GM21737 (cell line): ENCODE measurements around the gene APLN.

ENCODE experiments used
- ATAC-seq: cut with Tn5 transposase; IDR thresholded peaks from one replicate; pipeline ENCODE4 v1.9.1; 2021; ENCODE audit warnings: mild to moderate bottlenecking, moderate library complexity; ENCODE audit not compliant: unreplicated experiment

Gene APLN

DNA sequence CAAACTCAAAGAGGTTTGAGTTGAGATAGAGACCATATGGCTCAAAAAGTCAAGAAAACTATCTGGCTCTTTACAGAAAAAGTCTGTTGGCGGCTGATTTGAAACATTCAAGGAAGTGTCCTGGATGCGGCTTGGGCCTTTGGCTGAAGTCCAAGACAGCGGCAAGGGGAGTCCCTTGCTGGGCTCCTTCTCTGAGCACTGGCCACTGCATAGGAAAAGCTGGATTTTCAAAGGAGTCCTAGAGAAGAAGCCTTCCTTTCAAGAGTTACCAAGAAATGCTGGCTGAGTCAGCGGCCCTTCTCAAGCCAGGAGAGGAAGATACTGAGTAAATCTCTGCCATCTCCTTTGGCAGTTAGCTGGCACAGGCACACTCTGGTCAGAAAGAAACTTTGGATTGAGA lies 12.1 kb downstream of the APLN start:
- no peak for ATAC-seq

DNA sequence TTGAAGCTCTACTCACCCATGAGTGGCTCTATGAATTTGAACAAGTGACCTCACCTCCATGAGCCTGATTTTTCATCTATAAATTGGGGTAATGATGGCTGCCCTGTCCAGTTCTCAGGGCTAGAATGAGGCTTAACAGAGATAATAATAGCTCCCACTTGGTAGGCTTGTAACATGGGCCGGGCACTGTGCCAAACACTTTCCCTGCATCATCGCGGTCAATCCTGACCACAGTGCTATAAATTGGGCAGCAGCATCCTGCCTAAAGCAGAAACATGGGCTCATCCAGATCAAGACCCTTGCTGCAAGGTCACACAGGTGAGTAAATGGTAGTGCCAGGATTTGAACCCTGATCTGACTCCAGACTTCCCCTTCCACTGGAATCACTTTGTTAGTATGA lies 12.8 kb downstream of the APLN start:
- no peak for ATAC-seq

DNA sequence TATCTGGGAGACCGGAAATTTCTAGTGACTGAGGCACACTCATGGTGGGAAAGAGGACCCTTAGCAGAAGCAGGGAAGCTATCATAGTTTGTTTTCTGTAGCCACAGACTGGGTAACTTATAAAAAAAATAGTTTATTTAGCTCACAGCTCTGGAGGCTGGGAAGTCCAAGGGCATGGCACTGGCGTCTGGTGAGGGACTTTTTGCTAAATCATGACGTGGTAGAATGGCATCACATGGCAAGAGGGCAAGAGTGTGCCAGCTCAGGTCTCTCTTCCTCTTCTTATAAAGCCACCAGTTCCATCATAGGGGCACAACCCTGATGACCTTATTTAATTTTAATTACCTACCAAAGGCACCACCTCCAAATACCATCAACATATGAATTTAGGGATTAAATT lies 13.3 kb downstream of the APLN start:
- ATAC-seq = no peak

DNA sequence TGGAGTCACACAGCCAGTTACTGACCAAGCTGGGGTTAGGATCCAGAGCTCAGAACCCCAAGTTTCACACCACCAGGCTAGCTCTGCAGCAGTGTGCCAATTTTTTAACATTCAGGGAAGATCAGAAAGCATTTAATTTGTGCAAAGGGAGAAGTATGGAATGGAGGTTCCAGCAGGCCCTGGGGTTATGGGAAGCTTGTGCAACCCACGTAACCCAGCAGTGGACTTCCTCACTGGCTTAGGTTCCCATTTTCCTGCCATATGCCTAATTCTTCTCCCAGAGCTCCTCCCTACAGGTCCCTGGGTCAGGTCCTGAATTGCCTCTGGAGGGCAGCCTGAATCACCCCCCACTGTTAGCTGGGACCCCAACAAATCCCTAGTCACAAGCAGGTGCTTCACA lies 14.0 kb downstream of the APLN start:
- ATAC-seq = no peak

DNA sequence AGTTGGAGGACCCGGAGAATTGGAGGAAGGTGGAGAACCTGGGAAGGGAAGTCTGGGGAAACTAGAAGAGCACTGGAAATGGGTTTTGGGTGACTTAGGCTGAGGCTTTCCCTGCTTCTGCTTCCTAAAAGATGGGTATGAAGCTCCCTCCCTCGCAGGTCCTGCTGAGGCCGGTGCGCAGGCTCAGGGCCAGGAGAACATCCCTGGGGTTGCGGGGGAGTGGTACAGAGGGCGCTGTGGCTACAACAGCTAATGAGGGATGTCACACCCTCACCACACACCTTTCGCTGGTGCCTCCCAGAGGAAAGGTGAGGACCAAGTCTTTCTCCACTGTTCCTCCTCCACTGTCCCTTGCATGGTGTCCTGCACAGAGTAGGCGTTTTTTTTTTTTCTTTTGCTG lies 15.8 kb downstream of the APLN start:
- no peak for ATAC-seq

DNA sequence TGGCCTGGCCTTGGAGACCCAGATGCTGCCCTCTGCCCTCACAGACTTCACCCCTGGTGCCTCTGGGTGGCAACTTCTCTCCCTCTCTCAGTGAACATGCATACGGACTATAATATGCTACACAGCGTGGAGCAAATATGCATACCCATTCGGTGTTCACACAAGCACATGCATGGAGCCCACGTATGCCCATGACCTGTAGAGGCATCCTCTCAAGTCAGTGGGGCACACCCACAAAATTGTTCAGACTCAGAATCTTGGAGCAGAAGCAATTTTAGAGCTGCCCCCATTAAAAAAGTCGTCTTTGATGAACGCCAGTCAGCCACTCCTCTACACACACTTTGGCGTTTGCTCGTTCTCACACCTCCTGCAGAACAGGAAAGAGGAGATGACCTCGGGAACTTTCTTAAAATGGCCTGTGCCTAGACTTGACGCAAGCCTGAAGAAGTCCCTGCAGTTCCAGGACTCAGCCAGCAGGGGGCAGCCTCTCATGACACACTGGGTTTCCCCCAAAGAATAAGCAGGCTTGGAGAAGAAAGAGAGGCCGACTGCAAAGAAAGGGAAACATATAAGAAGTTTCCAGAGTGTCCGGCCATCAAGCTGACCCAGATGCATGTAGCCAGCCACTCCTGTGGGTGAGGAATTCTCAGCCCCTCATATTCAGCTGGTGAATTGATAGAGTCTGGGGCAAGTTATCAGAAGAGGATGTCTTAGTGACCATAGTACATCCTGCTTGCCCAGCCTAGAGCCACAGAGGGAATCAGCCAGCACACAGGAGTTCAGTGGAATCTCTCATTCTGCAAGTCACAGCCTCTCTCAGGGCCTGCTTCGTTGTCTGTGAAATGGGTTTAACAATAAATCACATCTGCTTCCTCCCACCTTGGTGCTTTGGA lies 17.3 kb downstream of the APLN start:
- no peak for ATAC-seq

DNA sequence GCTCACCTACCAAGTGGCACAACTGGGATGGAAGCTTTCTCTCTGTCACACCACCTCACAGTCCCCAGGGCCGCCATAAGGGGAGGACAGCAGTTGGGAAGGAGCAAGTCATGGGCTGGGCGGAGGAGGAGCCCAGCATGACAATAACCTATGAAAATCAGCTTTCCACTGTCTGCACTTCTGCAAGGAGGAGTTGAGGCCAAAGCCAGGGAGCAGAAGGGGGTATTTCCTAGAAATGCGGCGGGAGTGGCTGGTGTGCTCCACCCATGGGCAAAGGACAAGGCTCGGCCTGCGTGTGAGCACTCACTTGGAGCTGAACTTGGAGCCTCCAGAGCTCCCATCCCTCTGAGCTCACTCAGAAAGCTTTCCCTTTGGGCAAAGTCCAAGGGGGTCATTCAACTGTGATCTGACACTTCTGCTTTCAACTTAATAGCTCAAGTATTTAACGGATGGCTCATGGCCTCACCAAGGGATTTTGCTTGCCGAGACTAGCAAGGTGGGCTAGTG lies 18.5 kb downstream of the APLN start:
- ATAC-seq = no peak

DNA sequence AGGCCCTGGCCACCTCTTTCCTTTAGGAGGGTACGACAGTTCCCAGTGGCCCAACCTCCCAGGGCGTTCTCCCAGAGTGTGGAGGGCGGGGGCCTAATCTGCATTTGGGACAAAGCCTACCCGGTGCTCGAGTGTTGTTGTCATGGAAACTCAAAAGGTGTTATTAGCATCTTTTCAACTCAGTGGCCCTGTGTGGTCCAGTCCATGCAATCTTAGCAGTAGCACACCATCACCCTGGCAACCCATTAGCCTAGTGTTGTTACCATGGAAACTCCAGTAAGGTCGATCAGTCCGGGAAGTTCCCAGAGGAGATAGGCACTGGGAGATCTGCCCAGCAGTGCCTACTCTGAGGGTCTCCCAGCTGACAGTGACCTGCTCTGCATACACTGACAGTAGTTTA lies 20.2 kb downstream of the APLN start:
- ATAC-seq = no peak

DNA sequence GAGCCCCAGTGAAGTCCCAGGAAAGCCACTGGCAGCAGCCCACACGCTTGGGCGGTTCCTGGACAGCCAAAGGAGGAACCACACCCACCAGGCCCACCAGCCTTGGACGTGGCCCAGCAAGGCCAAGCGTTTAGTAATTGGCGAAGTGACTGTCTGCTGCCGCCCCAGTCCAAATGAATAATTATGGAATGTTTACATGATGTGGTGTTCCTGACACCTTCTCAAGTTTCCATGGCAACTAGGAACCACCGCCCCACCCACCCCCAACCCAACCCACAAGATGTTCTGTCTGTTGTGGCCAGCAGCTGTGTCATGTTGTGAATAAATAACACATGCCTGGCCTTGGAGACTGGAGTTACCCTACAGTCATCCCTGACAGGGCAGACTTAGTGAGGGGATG lies 22.3 kb downstream of the APLN start:
- ATAC-seq = no peak

DNA sequence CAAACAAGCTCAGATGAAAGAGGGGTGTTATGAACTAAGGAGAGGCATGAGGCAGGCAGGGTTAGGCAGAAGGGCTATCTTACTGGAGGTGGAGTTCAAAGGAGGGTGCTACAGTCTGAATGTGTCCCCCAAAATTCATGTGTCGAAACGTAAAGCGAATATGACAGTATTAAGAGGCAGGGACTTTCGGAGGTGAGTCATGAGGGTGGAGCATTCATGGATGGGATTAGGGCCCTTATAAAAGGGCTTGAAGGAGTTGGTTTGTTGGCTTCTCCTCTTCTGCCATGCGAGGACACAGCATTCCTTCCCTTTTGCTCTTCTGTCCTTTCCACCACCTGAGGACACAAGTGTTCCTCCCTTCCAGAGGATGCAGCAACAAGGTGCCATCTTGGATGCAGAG lies 22.9 kb downstream of the APLN start:
- no peak for ATAC-seq

DNA sequence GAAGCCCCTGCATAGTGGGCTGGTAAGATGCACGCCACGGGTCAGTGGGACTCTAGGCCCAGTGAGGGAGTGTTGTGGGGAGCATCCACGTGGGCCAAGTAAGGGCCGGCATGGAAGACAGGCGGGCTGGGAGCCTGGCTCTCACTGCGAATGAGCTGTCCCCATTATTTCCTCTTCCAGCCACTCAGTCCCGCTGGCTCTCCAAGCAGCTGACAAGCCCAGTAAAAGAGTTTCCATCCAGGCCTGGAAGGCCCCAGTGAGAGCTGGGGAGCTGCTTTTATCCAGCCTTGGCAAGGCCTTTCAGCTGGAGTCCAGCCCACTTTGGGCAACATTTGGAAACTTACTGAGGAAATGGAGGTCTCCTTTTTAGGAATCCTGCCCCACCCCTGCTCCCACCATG lies 24.9 kb downstream of the APLN start:
- no peak for ATAC-seq

DNA sequence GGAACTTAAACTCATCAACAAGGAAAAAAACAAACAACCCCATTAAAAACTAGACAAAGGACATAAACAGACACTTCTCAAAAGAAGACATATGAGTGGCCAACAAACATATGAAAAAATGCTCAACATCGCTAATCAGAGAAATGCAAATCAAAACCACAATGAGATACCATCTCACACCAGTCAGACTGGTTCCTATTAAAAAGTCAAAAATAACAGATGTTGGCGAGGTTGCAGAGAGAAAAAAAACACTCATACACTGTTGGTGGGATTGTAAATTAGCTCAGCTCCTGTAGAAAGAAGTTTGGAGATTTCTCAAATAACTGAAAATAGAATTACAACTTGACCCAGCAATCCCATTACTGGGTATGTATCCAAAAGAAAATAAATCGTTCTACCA lies 28.7 kb downstream of the APLN start:
- ATAC-seq = no peak

DNA sequence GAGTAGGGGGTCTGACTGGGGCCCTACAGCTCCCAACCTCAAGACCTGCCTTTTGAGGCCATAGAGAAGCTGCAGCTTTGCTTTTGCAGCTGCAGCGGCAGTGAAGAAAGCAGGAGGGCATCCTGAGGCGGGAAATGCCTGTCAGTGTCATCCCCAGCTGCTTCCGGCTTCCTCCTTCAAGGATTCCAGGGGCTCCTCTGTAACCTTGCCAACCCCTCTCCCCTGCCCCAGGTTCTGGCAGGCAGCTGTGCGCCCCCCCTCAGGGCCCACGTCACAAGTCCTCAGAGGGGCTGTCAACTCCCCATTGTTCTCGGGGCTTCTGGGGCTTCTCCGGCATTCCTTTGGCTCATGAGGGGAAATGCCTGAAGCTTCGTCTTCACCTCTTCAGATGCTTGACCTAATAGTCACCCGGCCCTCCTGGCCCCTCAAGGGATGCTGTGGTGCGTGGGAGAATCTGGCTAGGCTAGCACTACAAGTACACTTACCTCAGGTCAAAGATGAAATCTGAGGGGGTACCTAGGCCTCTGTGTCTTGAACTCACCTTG lies 31.9 kb downstream of the APLN start:
- no peak for ATAC-seq

DNA sequence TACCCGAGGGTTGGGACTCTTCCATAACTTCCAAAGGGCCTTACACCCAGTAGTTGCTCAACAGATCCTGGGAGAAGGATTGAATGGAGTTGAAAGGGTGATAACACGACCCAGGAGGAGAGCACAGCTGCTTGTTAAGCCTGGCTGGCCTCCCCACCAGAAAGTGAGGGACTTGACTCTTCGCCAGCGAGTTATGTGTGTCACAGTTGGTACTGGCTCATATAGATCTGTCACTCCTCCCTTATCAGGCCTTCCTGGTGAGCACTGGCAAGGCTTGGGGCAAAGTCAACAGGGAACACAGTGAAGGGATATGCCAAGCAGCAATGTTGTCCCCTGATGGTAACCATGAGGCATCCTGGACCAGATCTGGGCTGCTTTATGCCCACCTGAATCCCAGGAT lies 35.8 kb downstream of the APLN start:
- no peak for ATAC-seq

DNA sequence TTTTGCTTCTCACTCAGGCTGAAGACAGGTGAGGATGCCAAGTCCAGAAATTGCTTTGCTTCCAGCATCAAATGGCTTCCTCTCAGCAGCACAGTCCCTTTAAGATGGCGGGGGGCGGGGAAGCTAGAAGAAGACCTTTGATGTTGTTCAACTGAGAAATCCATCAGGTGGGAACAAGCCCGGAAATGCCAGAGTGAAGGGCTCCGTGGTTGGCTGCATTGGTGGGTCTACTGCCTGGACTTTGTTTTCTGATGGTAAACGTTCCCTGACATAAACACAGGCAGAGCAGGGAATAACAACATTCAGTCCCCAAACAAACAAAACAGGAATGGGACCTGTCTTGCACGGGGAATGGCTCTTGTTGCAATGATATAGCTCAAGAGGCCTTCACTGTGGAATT lies 37.3 kb downstream of the APLN start:
- ATAC-seq = no peak

DNA sequence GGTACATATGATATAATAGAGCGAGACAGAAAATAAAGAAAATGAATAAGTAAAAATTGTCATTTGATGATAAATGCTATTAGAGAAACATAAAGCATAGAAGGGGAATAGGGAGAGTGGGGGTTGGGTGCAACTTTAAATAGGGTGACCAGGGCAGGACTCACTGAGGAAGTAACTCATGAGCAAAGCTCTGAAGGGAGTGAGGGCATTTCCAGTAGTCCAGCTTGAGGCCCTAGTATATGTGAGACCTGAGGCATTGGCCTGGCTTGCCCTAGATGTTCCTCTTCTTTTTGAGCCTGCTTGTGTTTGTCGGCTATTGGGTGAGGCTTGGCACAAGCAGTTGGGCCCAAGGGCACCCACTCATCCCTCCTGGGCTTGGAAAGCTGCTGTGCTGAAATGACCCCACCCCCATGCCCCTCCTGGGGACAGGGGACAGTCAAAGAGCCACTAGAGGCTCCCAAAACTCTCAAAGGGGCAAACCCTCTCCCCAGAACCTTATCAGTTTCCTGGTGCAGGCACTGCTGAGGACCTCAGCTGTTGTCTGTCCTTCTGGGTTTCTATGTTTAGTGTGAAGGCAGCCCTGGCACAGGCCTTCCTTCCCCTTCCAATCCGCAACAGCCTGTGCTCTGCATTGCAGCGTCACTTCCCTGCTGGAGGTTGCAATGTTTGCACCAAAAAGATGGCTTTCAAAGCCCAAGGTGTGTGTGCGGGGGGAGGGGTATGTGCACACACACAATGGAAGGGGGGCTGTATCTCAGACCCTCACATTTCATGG lies 40.1 kb downstream of the APLN start:
- ATAC-seq = no peak

DNA sequence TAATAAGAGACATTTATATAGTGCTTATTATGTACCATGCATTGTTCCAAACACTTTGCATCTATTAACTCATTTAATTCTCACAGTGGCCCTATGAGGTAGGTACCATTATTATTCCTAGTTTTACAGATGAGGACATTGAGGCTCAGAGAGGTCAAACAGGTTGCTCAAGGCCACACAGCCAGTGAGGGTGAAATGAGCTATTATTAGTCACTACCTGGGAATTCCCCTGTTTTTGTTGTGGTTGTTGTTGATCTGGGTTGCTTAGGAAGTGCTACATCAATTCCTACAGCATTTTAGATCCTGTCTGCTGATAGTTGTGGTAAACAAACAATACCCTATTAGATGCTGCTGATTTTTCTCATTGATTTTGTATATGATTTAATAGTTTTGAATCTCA lies 41.2 kb downstream of the APLN start:
- no peak for ATAC-seq

DNA sequence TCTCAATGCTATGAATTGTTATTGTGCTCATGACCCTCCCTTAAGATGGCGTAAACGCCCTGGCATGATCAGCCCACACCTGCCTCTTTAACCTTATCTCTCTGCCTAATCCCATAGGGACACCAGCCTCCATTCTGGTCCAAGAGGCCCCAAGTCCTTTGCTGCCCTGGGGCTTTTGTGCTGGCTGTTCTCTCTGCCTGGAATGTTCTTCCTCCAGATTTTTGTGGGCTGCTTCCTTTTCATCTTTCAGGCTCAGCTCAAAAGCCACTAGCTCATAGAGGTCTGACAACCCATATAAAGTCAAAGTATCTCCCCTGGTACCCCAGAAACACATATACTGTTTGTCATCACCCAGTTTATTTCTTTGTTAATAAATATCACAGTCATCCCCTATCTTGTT lies 42.4 kb downstream of the APLN start:
- ATAC-seq = no peak

DNA sequence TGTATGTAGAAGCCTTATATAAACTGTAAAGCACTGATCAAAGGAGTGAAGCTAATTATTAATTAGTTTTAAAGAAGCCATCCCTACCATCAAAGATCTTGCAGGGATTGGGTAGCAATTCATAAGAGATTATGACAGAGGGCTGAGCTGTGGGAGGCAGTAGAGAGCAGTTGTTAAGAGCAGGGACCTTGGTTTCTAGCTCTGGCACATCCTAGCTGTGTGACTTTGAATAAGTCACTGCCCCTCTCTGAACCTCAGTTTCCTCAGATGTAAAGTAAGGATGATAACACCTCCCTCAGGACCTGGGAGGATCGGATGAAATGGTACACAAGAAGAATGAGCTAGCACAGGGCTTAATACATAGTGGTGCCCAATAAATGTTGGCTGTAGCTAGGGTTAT lies 45.4 kb downstream of the APLN start:
- ATAC-seq = no peak

DNA sequence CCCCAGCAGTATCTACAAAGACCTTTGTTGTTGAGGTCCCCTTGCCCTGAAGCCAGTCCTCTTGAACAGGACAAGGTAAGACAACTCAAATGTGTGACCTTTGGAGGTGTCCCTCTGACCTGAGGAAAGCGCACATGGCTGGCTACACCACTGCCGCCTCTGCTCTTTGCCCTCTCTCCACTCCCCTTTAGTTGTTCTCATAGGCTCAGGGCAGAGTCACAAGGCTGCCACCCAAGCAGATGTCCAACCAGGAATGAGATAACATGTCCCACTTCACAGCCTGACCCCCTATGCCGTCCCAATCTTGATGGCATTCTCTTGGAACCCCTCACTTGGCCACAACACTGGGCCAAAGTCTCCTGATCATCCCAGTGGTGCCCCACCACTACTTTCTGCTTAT lies 46.3 kb downstream of the APLN start:
- ATAC-seq = no peak

DNA sequence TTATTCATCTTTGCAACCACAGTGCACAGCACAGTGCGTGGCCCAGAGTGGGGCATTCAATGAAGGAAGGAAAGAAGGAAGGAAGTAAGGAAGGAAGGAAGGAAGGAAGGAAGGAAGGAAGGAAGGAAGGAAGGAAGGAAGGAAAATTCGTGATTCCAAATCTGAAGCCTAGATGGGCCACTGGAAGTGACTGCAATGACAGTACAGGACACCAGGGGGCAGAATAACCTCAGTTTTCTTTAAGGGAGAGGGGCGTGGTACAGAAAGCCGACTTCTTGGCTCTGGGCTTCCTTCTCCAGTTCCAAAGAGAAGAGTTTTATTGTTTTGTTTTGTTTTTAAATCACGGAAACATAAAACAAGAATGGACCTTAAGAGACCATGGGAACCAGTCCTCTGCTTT lies 47.8 kb downstream of the APLN start:
- ATAC-seq = no peak

DNA sequence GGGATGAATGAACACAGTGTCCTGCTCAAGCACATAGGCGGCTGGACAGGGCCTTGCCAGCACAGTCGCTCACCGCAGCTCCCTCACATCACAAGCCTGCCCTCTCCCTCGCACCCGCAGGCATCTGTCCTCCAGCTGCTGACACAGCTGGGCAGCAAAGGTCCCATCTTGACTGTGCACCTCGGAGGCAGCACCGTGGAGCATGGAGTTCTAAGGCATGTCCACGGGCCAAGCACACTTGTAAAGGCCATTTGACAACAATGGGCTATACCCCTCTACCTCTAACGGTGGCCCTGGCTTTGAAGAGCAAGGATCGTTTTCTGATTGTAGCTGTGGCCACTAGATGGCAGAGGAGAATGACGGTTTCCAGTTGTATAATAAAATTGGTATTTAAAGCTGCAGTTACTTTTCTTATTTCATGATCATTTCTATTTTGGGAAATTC lies 53.8 kb downstream of the APLN start:
- no peak for ATAC-seq
